IPS DF 6.9 (cell line): Measurements from ENCODE around the gene KLF5.

ENCODE experiments used
- DNase-seq: peaks from one replicate; pipeline ENCODE4 v3.0.0-alpha.2; 2013; ENCODE audit warnings: low read depth, low spot score
- H3K27ac ChIP-seq: one replicate; pipeline ENCODE4 v1.5.1; 2013; ENCODE audit warnings: low read length, control low read depth
- H3K27me3 ChIP-seq: 2 replicates; pipeline ENCODE4 v1.6.1; 2013; ENCODE audit warnings: mild to moderate bottlenecking, low read length; ENCODE audit not compliant: control insufficient read depth, insufficient read depth
- H3K36me3 ChIP-seq: 2 replicates; pipeline ENCODE4 v1.6.1; 2013; ENCODE audit warnings: low read length; ENCODE audit not compliant: control insufficient read depth, insufficient read depth
- H3K4me1 ChIP-seq: 2 replicates; pipeline ENCODE4 v1.6.1; 2013; ENCODE audit warnings: low read length; ENCODE audit not compliant: control insufficient read depth, insufficient read depth
- H3K4me3 ChIP-seq: 2 replicates; pipeline ENCODE4 v1.5.1; 2013; ENCODE audit warnings: mild to moderate bottlenecking, low read length
- H3K9me3 ChIP-seq: 2 replicates; pipeline ENCODE4 v1.6.1; 2013; ENCODE audit warnings: low read length, inconsistent platforms; ENCODE audit not compliant: control insufficient read depth, insufficient read depth
- WGBS: extraction: QIAGEN DNeasy Blood & Tissue Kit; methylation state at CpG from one replicate; pipeline ENCODE4 v1.1.7; 2013; ENCODE audit warnings: mixed read lengths, missing lambda C conversion rate; ENCODE audit not compliant: insufficient read length, insufficient coverage; 5-methylcytosine and 5-hydroxymethylcytosine counted together

The KLF5 gene

GRCh38 chr13:73070451-73071098, 11.8 kb downstream of the KLF5 start:
- no peak overlapping the region for H3K27ac ChIP-seq
- no peaks in the 10 kb centered on the region for H3K4me1 ChIP-seq
- H3K4me3 ChIP-seq = no peak overlapping the region

GRCh38 chr13:73072239-73072900, 13.6 kb downstream of the KLF5 start:
- no CpG with 5 or more reads among the region's 10 CpGs for WGBS
- no peak for DNase-seq
- no peaks in the 10 kb centered on the region for H3K9me3 ChIP-seq
- no peaks in the 10 kb centered on the region for H3K4me1 ChIP-seq
- no peak overlapping the region for H3K4me3 ChIP-seq
- H3K27ac ChIP-seq = no peak overlapping the region
- no peaks in the 10 kb centered on the region for H3K36me3 ChIP-seq
- no peaks in the 10 kb centered on the region; the same call in 1 of the 2 replicates for H3K27me3 ChIP-seq

More at GRCh38 chr13:73070451-73071098, 11.8 kb downstream of the KLF5 start:
- no CpG with 5 or more reads among the region's 5 CpGs for WGBS
- Histone ChIP-seq H3K9me3 (no peaks in the 10 kb centered on the region), H3K36me3 (no peaks in the 10 kb centered on the region), H3K27me3 (no peaks in the 10 kb centered on the region; the same call in 1 of the 2 replicates)
- DNase-seq = no peak

GRCh38 chr13:73073050-73073449, 14.2 kb downstream of the KLF5 start:
- Histone ChIP-seq H3K4me1 (no peaks in the 10 kb centered on the region), H3K27ac (no peak overlapping the region), H3K27me3 (no peaks in the 10 kb centered on the region; the same call in 1 of the 2 replicates), H3K9me3 (no peaks in the 10 kb centered on the region), H3K4me3 (no peak overlapping the region), H3K36me3 (no peaks in the 10 kb centered on the region)
- DNase-seq = no peak
- no CpG with 5 or more reads among the region's 3 CpGs for WGBS

- no peaks in the 10 kb centered on the region; the same call in 1 of the 2 replicates for H3K27me3 ChIP-seq
- H3K27ac ChIP-seq = no peak overlapping the region
- no peaks in the 10 kb centered on the region for H3K36me3 ChIP-seq
- whole genome bisulfite sequencing = no CpG with 5 or more reads among the region's 2 CpGs
- H3K4me1 ChIP-seq = no peaks in the 10 kb centered on the region
- DNase-seq = no peak
- H3K4me3 ChIP-seq = no peak overlapping the region
- no peaks in the 10 kb centered on the region for H3K9me3 ChIP-seq
Observed at GRCh38 chr13:73074014-73074413, 15.2 kb downstream of the KLF5 start.

- Histone ChIP-seq H3K27ac (no peak overlapping the region), H3K36me3 (no peaks in the 10 kb centered on the region), H3K9me3 (no peaks in the 10 kb centered on the region), H3K4me1 (no peaks in the 10 kb centered on the region), H3K27me3 (no peaks in the 10 kb centered on the region; the same call in 1 of the 2 replicates), H3K4me3 (no peak overlapping the region)
- WGBS = no CpG with 5 or more reads among the region's 1 CpG
- DNase-seq = no peak
Observed at GRCh38 chr13:73074926-73075325, 16.1 kb downstream of the KLF5 start.

GRCh38 chr13:73075546-73075945, 16.7 kb downstream of the KLF5 start:
- H3K4me1 ChIP-seq = no peaks in the 10 kb centered on the region
- DNase-seq = no peak
- no peaks in the 10 kb centered on the region; the same call in 1 of the 2 replicates for H3K27me3 ChIP-seq
- no peak overlapping the region for H3K27ac ChIP-seq
- H3K9me3 ChIP-seq = no peaks in the 10 kb centered on the region
- no peaks in the 10 kb centered on the region for H3K36me3 ChIP-seq
- no peak overlapping the region; the same call in 1 of the 2 replicates for H3K4me3 ChIP-seq
- WGBS = no CpG with 5 or more reads among the region's 18 CpGs

GRCh38 chr13:73075954-73076353, 17.1 kb downstream of the KLF5 start:
- Histone ChIP-seq H3K4me1 (no peaks in the 10 kb centered on the region), H3K27ac (no peak overlapping the region), H3K9me3 (no peaks in the 10 kb centered on the region), H3K27me3 (no peaks in the 10 kb centered on the region; the same call in 1 of the 2 replicates), H3K36me3 (no peaks in the 10 kb centered on the region), H3K4me3 (no peak overlapping the region; the same call in 1 of the 2 replicates)
- no peak for DNase-seq
- WGBS = no CpG with 5 or more reads among the region's 2 CpGs

GRCh38 chr13:73077865-73078264, 19.1 kb downstream of the KLF5 start:
- H3K27ac ChIP-seq = no peak overlapping the region
- H3K27me3 ChIP-seq = no peaks in the 10 kb centered on the region; the same call in 1 of the 2 replicates
- no peaks in the 10 kb centered on the region for H3K36me3 ChIP-seq
- no peaks in the 10 kb centered on the region for H3K4me1 ChIP-seq
- H3K4me3 ChIP-seq = no peak overlapping the region
- H3K9me3 ChIP-seq = no peaks in the 10 kb centered on the region
- WGBS = no CpG with 5 or more reads among the region's 9 CpGs
- no peak for DNase-seq

GRCh38 chr13:73079359-73079758, 20.6 kb downstream of the KLF5 start:
- Histone ChIP-seq H3K4me3 (no peak overlapping the region), H3K27ac (no peak overlapping the region), H3K9me3 (no peaks in the 10 kb centered on the region), H3K4me1 (no peaks in the 10 kb centered on the region), H3K36me3 (no peaks in the 10 kb centered on the region), H3K27me3 (no peaks in the 10 kb centered on the region; the same call in 1 of the 2 replicates)
- no CpG with 5 or more reads among the region's 3 CpGs for WGBS
- no peak for DNase-seq

GRCh38 chr13:73081256-73081915, 22.6 kb downstream of the KLF5 start:
- Histone ChIP-seq H3K4me1 (no peaks in the 10 kb centered on the region), H3K27ac (no peak overlapping the region), H3K27me3 (no peaks in the 10 kb centered on the region), H3K36me3 (no peaks in the 10 kb centered on the region), H3K9me3 (no peaks in the 10 kb centered on the region), H3K4me3 (no peak overlapping the region)
- DNase-seq = no peak
- WGBS = no CpG with 5 or more reads among the region's 4 CpGs
